H1 (cell line): Measurements from ENCODE around the gene THAP12. TPM values are rescaled to one million over a fixed set of nuclear protein-coding genes. Genes with fewer than 3 reads are reported as not detected.
A peak's percentile ranks its signal among the peaks of the same experiment; 100 is the strongest.

Experiments used
- CTCF ChIA-PET: fragments of 300-600 bp; sonication (Branson Sonifier 250); formaldehyde crosslinking; loops from one replicate; lab custom pipeline; 2021; ENCODE audit not compliant: partially characterized antibody; lab: Charles Lee
- POLR2A ChIA-PET: fragments of 300-600 bp; sonication (Branson Sonifier 250); formaldehyde crosslinking; loops from one replicate; lab custom pipeline; 2021; ENCODE audit warnings: inconsistent platforms; ENCODE audit not compliant: partially characterized antibody; lab: Charles Lee
- DNase-seq, 2 experiments: peaks; one replicate each; pipeline versions ENCODE4 v3.0.0 to v3.0.0-alpha.2; 2010 to 2022; ENCODE audit warnings: low spot score in 2 of 2, low read depth in 1 of 2, mixed read lengths in 1 of 2
- FAIRE-seq: peaks from 2 replicates; lab custom pipeline; 2011; peaks lifted over from hg19 to GRCh38; lab: Jason Lieb, UNC
- H2AFZ ChIP-seq: 2 replicates; pipeline ENCODE4 v1.8.1; 2012; ENCODE audit warnings: low read length, inconsistent platforms
- H2AK5ac ChIP-seq: 2 replicates; pipeline ENCODE4 v1.6.1; 2013; ENCODE audit warnings: low read depth, low read length
- H2BK120ac ChIP-seq: replicated peaks from 2 replicates; pipeline ENCODE3; 2013; ENCODE audit warnings: low read depth, low read length, inconsistent platforms
- H2BK12ac ChIP-seq: 2 replicates; pipeline ENCODE4 v1.6.1; 2013; ENCODE audit warnings: low read depth, low read length
- H2BK15ac ChIP-seq: 2 replicates; pipeline ENCODE4 v1.6.1; 2013; ENCODE audit warnings: low read length
- H2BK20ac ChIP-seq: 2 replicates; pipeline ENCODE4 v1.6.1; 2013; ENCODE audit warnings: low read length
- H2BK5ac ChIP-seq: 2 replicates; pipeline ENCODE4 v1.6.1; 2013; ENCODE audit warnings: low read depth, low read length
- H3K14ac ChIP-seq: 2 replicates; pipeline ENCODE4 v1.6.1; 2013; ENCODE audit warnings: inconsistent platforms; ENCODE audit not compliant: insufficient read length
- H3K18ac ChIP-seq: 2 replicates; pipeline ENCODE4 v1.6.1; 2013; ENCODE audit warnings: low read length; ENCODE audit errors: extremely low read depth
- H3K23ac ChIP-seq: 2 replicates; pipeline ENCODE4 v1.6.1; 2013; ENCODE audit warnings: inconsistent platforms; ENCODE audit not compliant: insufficient read length
- H3K23me2 ChIP-seq: 2 replicates; pipeline ENCODE4 v1.6.1; 2013; ENCODE audit warnings: low read depth, low read length
- H3K27ac ChIP-seq: 2 replicates; pipeline ENCODE4 v1.6.1; 2011; ENCODE audit warnings: low read depth, low read length, inconsistent platforms
- H3K27me3 ChIP-seq, 4 experiments: replicated peaks in 1 of 4; 1 replicate in 1 of 4; 2 replicates in 3 of 4; pipeline versions ENCODE4 v1.6.1 to v1.8.1; 2011 to 2013; ENCODE audit warnings: low read length in 3 of 4, mild to moderate bottlenecking in 3 of 4, inconsistent platforms in 2 of 4, mixed read lengths in 2 of 4, moderate library complexity in 1 of 4; ENCODE audit not compliant: control insufficient read depth in 3 of 4, insufficient read depth in 3 of 4; ENCODE audit errors: extremely low read depth in 1 of 4
- H3K36me3 ChIP-seq, 4 experiments: 2 replicates each; pipeline versions ENCODE4 v1.6.1 to v1.8.1; 2011 to 2013; ENCODE audit warnings: mild to moderate bottlenecking in 4 of 4, low read length in 3 of 4, moderate library complexity in 2 of 4, control low read depth in 1 of 4, inconsistent platforms in 1 of 4; ENCODE audit not compliant: insufficient read depth in 4 of 4, control insufficient read depth in 2 of 4
- H3K4ac ChIP-seq: replicated peaks from 2 replicates; pipeline ENCODE3; 2013; ENCODE audit warnings: low read length, low read depth, mixed read lengths, inconsistent platforms; ENCODE audit not compliant: insufficient read length
- H3K4me1 ChIP-seq, 4 experiments: replicated peaks in 1 of 4; 1 replicate in 1 of 4; 2 replicates in 3 of 4; pipeline versions ENCODE4 v1.6.1 to v1.8.1; 2011 to 2013; ENCODE audit warnings: low read length in 3 of 4, inconsistent platforms in 2 of 4, mixed read lengths in 1 of 4; ENCODE audit not compliant: insufficient read depth in 4 of 4, control insufficient read depth in 3 of 4
- H3K4me2 ChIP-seq, 2 experiments: 2 replicates each; pipeline versions ENCODE4 v1.6.1 to v1.8.1; 2011 to 2013; ENCODE audit warnings: low read depth in 2 of 2, low read length in 2 of 2, control low read depth in 1 of 2, inconsistent platforms in 1 of 2, mild to moderate bottlenecking in 1 of 2; ENCODE audit not compliant: insufficient read depth in 1 of 2
- H3K4me3 ChIP-seq, 4 experiments: fragments of 200-600, 300-600 bp in 1 of 4; sonication (generic), shearing (Covaris generic), sonication (Bioruptor Twin) in 1 of 4; 2 replicates each; pipeline versions ENCODE4 v1.5.1 to v1.8.1; 2011 to 2016; ENCODE audit warnings: low read length in 4 of 4, low read depth in 3 of 4, control low read depth in 2 of 4, inconsistent platforms in 2 of 4, mild to moderate bottlenecking in 2 of 4, mixed read lengths in 1 of 4, moderate library complexity in 1 of 4; ENCODE audit not compliant: insufficient read depth in 2 of 4; ENCODE audit errors: extremely low read depth in 1 of 4
- H3K56ac ChIP-seq: replicated peaks from 2 replicates; pipeline ENCODE3; 2013; ENCODE audit warnings: low read depth, mild to moderate bottlenecking, mixed read lengths, low read length, inconsistent platforms; ENCODE audit not compliant: insufficient read length
- H3K79me1 ChIP-seq: 2 replicates; pipeline ENCODE4 v1.6.1; 2013; ENCODE audit warnings: low read depth, low read length, control low read depth
- H3K79me2 ChIP-seq, 2 experiments: 2 replicates each; pipeline versions ENCODE4 v1.6.1 to v1.8.1; 2012 to 2013; ENCODE audit warnings: low read length in 2 of 2, mild to moderate bottlenecking in 2 of 2, inconsistent platforms in 1 of 2; ENCODE audit not compliant: insufficient read depth in 2 of 2, control insufficient read depth in 1 of 2
- H3K9ac ChIP-seq, 4 experiments: replicated peaks in 1 of 4; 1 replicate in 1 of 4; 2 replicates in 3 of 4; pipeline versions ENCODE4 v1.6.1 to v1.8.1; 2011 to 2013; ENCODE audit warnings: low read depth in 3 of 4, low read length in 3 of 4, control low read depth in 2 of 4, mild to moderate bottlenecking in 2 of 4, moderate library complexity in 2 of 4, inconsistent platforms in 1 of 4; ENCODE audit errors: extremely low read depth in 1 of 4
- H3K9me3 ChIP-seq, 2 experiments: 2 replicates each; pipeline versions ENCODE4 v1.6.1 to v1.8.1; 2012 to 2013; ENCODE audit warnings: mild to moderate bottlenecking in 2 of 2, moderate library complexity in 2 of 2, control low read depth in 1 of 2, inconsistent platforms in 1 of 2, low read depth in 1 of 2, low read length in 1 of 2, mixed read lengths in 1 of 2; ENCODE audit not compliant: insufficient read depth in 2 of 2
- H4K20me1 ChIP-seq, 2 experiments: replicated peaks in 1 of 2; 2 replicates each; pipeline versions ENCODE3 to v1.8.1; 2011 to 2013; ENCODE audit warnings: inconsistent platforms in 2 of 2, low read length in 2 of 2, mild to moderate bottlenecking in 1 of 2; ENCODE audit not compliant: insufficient read depth in 2 of 2, control insufficient read depth in 1 of 2
- H4K5ac ChIP-seq: 2 replicates; pipeline ENCODE4 v1.6.1; 2013; ENCODE audit warnings: low read length, low read depth, mixed read lengths, inconsistent platforms; ENCODE audit not compliant: insufficient read length
- H4K8ac ChIP-seq: 2 replicates; pipeline ENCODE4 v1.8.0; 2013; ENCODE audit warnings: mild to moderate bottlenecking, moderate library complexity, low read length, inconsistent platforms; ENCODE audit not compliant: insufficient read depth; ENCODE audit errors: extremely low read depth
- H4K91ac ChIP-seq: replicated peaks from 2 replicates; pipeline ENCODE3; 2013; ENCODE audit warnings: low read length, mixed read lengths, inconsistent platforms; ENCODE audit not compliant: insufficient read length
- BCL11A ChIP-seq, 2 experiments: IDR thresholded peaks; one replicate each; pipeline ENCODE4 v1.6.1; 2011; ENCODE audit warnings: low read depth in 2 of 2, low read length in 2 of 2, mild to moderate bottlenecking in 2 of 2
- CBX8 ChIP-seq: fragments of 300-800, 300-1000 bp; sonication (generic); IDR thresholded peaks from 2 replicates; pipeline ENCODE4 v1.7.1; 2016; ENCODE audit warnings: low read depth, low read length, borderline replicate concordance
- CTCF ChIP-seq, 3 experiments: IDR thresholded peaks; 1 replicate in 2 of 3; 2 replicates in 1 of 3; pipeline versions ENCODE4 v1.5.1 to v1.6.1; 2011; ENCODE audit warnings: low read length in 3 of 3, mild to moderate bottlenecking in 3 of 3, inconsistent platforms in 2 of 3, low read depth in 1 of 3, moderate library complexity in 1 of 3; ENCODE audit not compliant: insufficient read depth in 1 of 3; ENCODE audit errors: control extremely low read depth in 1 of 3
- EP300 ChIP-seq, 2 experiments: IDR thresholded peaks; 1 replicate in 1 of 2; 2 replicates in 1 of 2; pipeline ENCODE4 v1.6.1; 2011 to 2012; ENCODE audit warnings: low read depth in 2 of 2, low read length in 2 of 2, mild to moderate bottlenecking in 2 of 2, borderline replicate concordance in 1 of 2, inconsistent platforms in 1 of 2, moderate library complexity in 1 of 2
- FOSL1 ChIP-seq: IDR thresholded peaks from 2 replicates; pipeline ENCODE4 v1.6.1; 2011; ENCODE audit warnings: mild to moderate bottlenecking, low read depth, low read length, moderate library complexity; ENCODE audit not compliant: insufficient read depth
- HDAC2 ChIP-seq, 2 experiments: fragments of 300-600 bp in 1 of 2; sonication (generic) in 1 of 2; IDR thresholded peaks; 2 replicates each; pipeline ENCODE4 v1.6.1; 2011 to 2012; ENCODE audit warnings: low read depth in 2 of 2, low read length in 2 of 2, mild to moderate bottlenecking in 2 of 2, moderate library complexity in 2 of 2, borderline replicate concordance in 1 of 2, inconsistent platforms in 1 of 2
- PHF8 ChIP-seq: fragments of 200-600 bp; sonication (generic); conservative IDR thresholded peaks from 2 replicates; pipeline ENCODE4 v1.7.1; 2012; ENCODE audit warnings: low read depth, mild to moderate bottlenecking, inconsistent platforms, low read length, moderate library complexity
- SP4 ChIP-seq: IDR thresholded peaks from 2 replicates; pipeline ENCODE4 v1.6.1; 2012; ENCODE audit warnings: low read length, inconsistent platforms
- USF2 ChIP-seq: IDR thresholded peaks from 2 replicates; pipeline ENCODE4 v1.6.1; 2011; ENCODE audit warnings: low read length, improper control_type of control experiment
- WGBS, 2 experiments: shearing (Covaris generic) in 1 of 2; methylation state at CpG; one replicate each; pipeline versions ENCODE4 v1.1.6 to v1.1.7; 2013 to 2015; ENCODE audit warnings: low lambda C conversion rate in 2 of 2, mixed read lengths in 2 of 2, inconsistent platforms in 1 of 2, low coverage in 1 of 2, missing lambda C conversion rate in 1 of 2; ENCODE audit not compliant: insufficient replicate concordance in 2 of 2, insufficient coverage in 1 of 2, insufficient read length in 1 of 2; ENCODE audit errors: extremely low coverage in 1 of 2, missing lambda C conversion rate in 1 of 2; 5-methylcytosine and 5-hydroxymethylcytosine counted together
- polyA plus RNA-seq, 7 experiments: library from polyadenylated mRNA; depleted of rRNA in 3 of 7; stranded (reverse) in 5 of 7; unstranded in 2 of 7; fragments of >200 nt in 5 of 7; fragments of 200-250 nt in 2 of 7; gene quantifications; 1 replicate in 5 of 7; 2 replicates in 1 of 7; 4 replicates in 1 of 7; pipeline versions ENCODE4 v1.2.1 to v1.2.3, GENCODE V29; 2011 to 2013; ENCODE audit warnings: missing spikeins in 2 of 7, mixed read lengths in 2 of 7
- total RNA-seq: library from RNA; stranded (reverse); fragmentation: NEBNext Ultra II Directional; extraction: Animal tissue kit (Norgen Biotek cat#: 25700); gene quantifications from 2 replicates; pipeline ENCODE4 v1.2.1, GENCODE V29; 2021

The THAP12 gene
- total and polyA plus RNA-seq, 2 of the 8 experiments (the other 6 are each of a cell fraction or from before 2014, with no cell fraction given) = 12.0 to 39.9 TPM

- Histone ChIP-seq H3K27me3 (no peaks in the 10 kb centered on the region; a peak in 2 of 7 replicates), H3K36me3 (no peaks in the 10 kb centered on the region)
- CTCF ChIA-PET = interaction anchor here (0.7 to 18.7 kb wide), 10 partner anchors 11 to 133 kb away, joined by 3 to 252 read pairs (median 4); partner anchors contain the start of gene WNT11
- TF ChIP-seq CBX8 = no peak
- TF ChIP-seq CTCF (IDR thresholded peaks at IDR 0.05; ENCODE audit: control extremely low read depth in 1 of 3, insufficient read depth in 1 of 3, low read depth in 1 of 3, low read length in 3 of 3) = no peak
- no peak for TF ChIP-seq PHF8
- no peak for TF ChIP-seq EP300 (IDR thresholded peaks at IDR 0.05; ENCODE audit: borderline replicate concordance in 1 of 2, low read depth in 2 of 2, low read length in 2 of 2)
- no peak for TF ChIP-seq BCL11A (IDR thresholded peaks at IDR 0.05; ENCODE audit: low read depth in 2 of 2, low read length in 2 of 2)
- TF ChIP-seq USF2 = no peak
- no peak for TF ChIP-seq SP4
- no peak for TF ChIP-seq FOSL1
- TF ChIP-seq HDAC2 (IDR thresholded peaks at IDR 0.05; ENCODE audit: borderline replicate concordance in 1 of 2, low read depth in 2 of 2, low read length in 2 of 2) = no peak
Measured at GRCh38 chr11:76314741-76315090, 66.2 kb downstream of the THAP12 start.

More at GRCh38 chr11:76314741-76315090, 66.2 kb downstream of the THAP12 start:
- Histone ChIP-seq H2AFZ (no peak overlapping the region), H4K5ac (no peak overlapping the region), H3K4ac (no peak overlapping the region), H3K9ac (no peak overlapping the region), H3K79me1 (no peaks in the 10 kb centered on the region), H2BK5ac (no peak overlapping the region), H3K56ac (no peak overlapping the region), H2BK15ac (no peak overlapping the region), H3K18ac (no peak overlapping the region), H3K23me2 (no peaks in the 10 kb centered on the region), H4K8ac (no peak overlapping the region), H3K4me3 (no peak overlapping the region), H3K9me3 (no peaks in the 10 kb centered on the region), H4K20me1 (peaks cover 0 to 2% of the 10 kb centered on the region in 2 experiments), H2BK12ac (0 out of 2 replicates have a peak overlapping the region, but pooled peaks have one; percentile 23), H3K79me2 (no peaks in the 10 kb centered on the region), H3K4me1 (peaks cover 0 to 7% (median 5%) of the 10 kb centered on the region in 4 experiments; a peak in 4 of 7 replicates), H3K23ac (no peak overlapping the region), H2BK120ac (no peak overlapping the region), H3K27ac (no peak overlapping the region), H3K14ac (no peak overlapping the region), H2AK5ac (no peak overlapping the region), H3K4me2 (no peak overlapping the region), H2BK20ac (no peak overlapping the region), H4K91ac (no peak overlapping the region)
- 87% methylated on average over 4 of the region's 4 CpGs; no CpG with 5 or more reads in 1 of the 2 experiments for WGBS, 2 experiments
- POLR2A ChIA-PET = interaction anchor here (0.7 kb wide), 1 partner anchor 134 kb away, joined by 3 read pairs; no protein-coding TSS in a partner anchor
- DNase-seq (no peak), FAIRE-seq (no peak)
